T-cell (primary cell): ENCODE measurements around the gene MOCOS. TPM values are rescaled to one million over a fixed set of nuclear protein-coding genes. Genes with fewer than 3 reads are reported as not detected.

ENCODE experiments used
- ATAC-seq, 4 experiments: fragments of 200-7000 bp in 3 of 4; fragments of 150-1000 bp in 1 of 4; cut with Tn5 transposase; replicated peaks in 1 of 4; 1 replicate in 3 of 4; 2 replicates in 1 of 4; pipeline ENCODE4 v1.10.0; 2021; ENCODE audit warnings: moderate library complexity in 3 of 4, mild to moderate bottlenecking in 2 of 4, moderate number of reproducible peaks in 1 of 4
- CTCF ChIA-PET, 2 donors: fragments of 300-600 bp; sonication (Branson Sonifier 250); formaldehyde crosslinking; loops; one replicate each; lab custom pipeline; 2022; ENCODE audit warnings: antibody characterized with exemption in 2 of 2; lab: Charles Lee
- POLR2A ChIA-PET, 2 donors: fragments of 300-600 bp; sonication (Branson Sonifier 250); formaldehyde crosslinking; loops; one replicate each; lab custom pipeline; 2022; ENCODE audit warnings: antibody characterized with exemption in 2 of 2; lab: Charles Lee
- DNase-seq, 35 experiments: peaks; one replicate each; pipeline versions ENCODE4 v3.0.0 to v3.0.0-alpha.2; 2013 to 2023
- H3K27ac ChIP-seq: one replicate; pipeline ENCODE4 v1.5.1; 2013; ENCODE audit warnings: low read length
- H3K27me3 ChIP-seq, 2 experiments: replicated peaks in 1 of 2; 1 replicate in 1 of 2; 2 replicates in 1 of 2; pipeline versions ENCODE4 v1.6.1 to v1.7.0; 2013; ENCODE audit warnings: low read length in 1 of 2, mixed read lengths in 1 of 2; ENCODE audit not compliant: control insufficient read depth in 2 of 2, insufficient read depth in 2 of 2; ENCODE audit errors: extremely low read depth in 1 of 2
- H3K36me3 ChIP-seq, 2 donors: 1 replicate in 1 of 2; 2 replicates in 1 of 2; pipeline versions ENCODE4 v1.6.1 to v1.7.0; 2013; ENCODE audit warnings: low read length in 1 of 2; ENCODE audit not compliant: control insufficient read depth in 2 of 2, insufficient read depth in 1 of 2; ENCODE audit errors: extremely low read depth in 1 of 2
- H3K4me1 ChIP-seq, 2 experiments: 1 replicate in 1 of 2; 2 replicates in 1 of 2; pipeline versions ENCODE4 v1.6.1 to v1.7.0; 2013; ENCODE audit warnings: low read length in 2 of 2, mixed read lengths in 1 of 2; ENCODE audit not compliant: insufficient read depth in 2 of 2, control insufficient read depth in 1 of 2; ENCODE audit errors: extremely low read depth in 1 of 2
- H3K4me3 ChIP-seq, 2 donors: 1 replicate in 1 of 2; 2 replicates in 1 of 2; pipeline versions ENCODE4 v1.5.1 to v1.7.0; 2013; ENCODE audit warnings: mild to moderate bottlenecking in 2 of 2, low read length in 1 of 2, moderate library complexity in 1 of 2; ENCODE audit not compliant: control insufficient read depth in 1 of 2; ENCODE audit errors: extremely low read depth in 1 of 2
- H3K9me3 ChIP-seq: 2 replicates; pipeline ENCODE4 v1.7.0; 2013
- H3K27ac Mint-ChIP-seq, 2 donors: one replicate each; pipeline ENCODE4 v1.8.0; 2020 to 2021; ENCODE audit warnings: mild to moderate bottlenecking in 2 of 2, mixed read lengths in 2 of 2
- H3K27me3 Mint-ChIP-seq, 2 donors: one replicate each; pipeline ENCODE4 v1.8.0; 2021 to 2022; ENCODE audit warnings: mixed read lengths in 2 of 2
- H3K36me3 Mint-ChIP-seq: one replicate; pipeline ENCODE4 v1.8.0; 2021; ENCODE audit warnings: mixed read lengths
- H3K4me1 Mint-ChIP-seq, 3 donors: one replicate each; pipeline ENCODE4 v1.8.0; 2020 to 2022; ENCODE audit warnings: mixed read lengths in 3 of 3, mild to moderate bottlenecking in 1 of 3
- H3K4me3 Mint-ChIP-seq, 3 donors: one replicate each; pipeline ENCODE4 v1.8.0; 2020 to 2022; ENCODE audit warnings: mild to moderate bottlenecking in 3 of 3, mixed read lengths in 3 of 3, moderate library complexity in 3 of 3
- H3K9me3 Mint-ChIP-seq, 3 donors: one replicate each; pipeline ENCODE4 v1.8.0; 2020 to 2022; ENCODE audit warnings: mixed read lengths in 3 of 3
- WGBS: methylation state at CpG from one replicate; pipeline ENCODE4 v1.1.5; 2013; ENCODE audit warnings: missing lambda C conversion rate; ENCODE audit not compliant: insufficient coverage; 5-methylcytosine and 5-hydroxymethylcytosine counted together
- total RNA-seq, 35 experiments: library from RNA in 6 of 35; stranded (reverse) in 6 of 35; fragments of 120-200 nt in 1 of 35; gene quantifications; one replicate each; pipeline versions ENCODE4 v1.2.1 to v1.2.4 and lab custom pipeline; 2013 to 2026

MOCOS gene
- total RNA-seq, 5 donors from 2014 or later (not counting 1 experiment from before 2014, with no cell fraction given), result 0.05 to 0.47 (median 0.16) TPM

GRCh38 chr18:36281936-36282335 lies 94.6 kb downstream of the MOCOS start:
- H3K4me3 Mint-ChIP-seq, result no peak overlapping the region
- H3K27me3 ChIP-seq, result peaks cover 0 to 13% of the 10 kb centered on the region in 2 experiments
- H3K4me1 Mint-ChIP-seq, result peaks cover 2 to 5% (median 2%) of the 10 kb centered on the region in 3 donors
- H3K4me1 ChIP-seq, result no peaks in the 10 kb centered on the region
- H3K36me3 Mint-ChIP-seq, result no peaks in the 10 kb centered on the region
- no peak overlapping the region for H3K4me3 ChIP-seq
- WGBS, result no CpG with 5 or more reads among the region's 3 CpGs
- POLR2A ChIA-PET, result no interaction called here
- H3K27me3 Mint-ChIP-seq, result peaks cover 9 to 23% of the 10 kb centered on the region in 2 donors
- no peaks in the 10 kb centered on the region for H3K9me3 ChIP-seq
- H3K9me3 Mint-ChIP-seq, result no peaks in the 10 kb centered on the region
- ATAC-seq (no peak), DNase-seq (no peak)
- CTCF ChIA-PET, result interaction anchor here (0.6 to 8.9 kb wide), 9 partner anchors 17 to 265 kb away, joined by 3 to 88 read pairs (median 7); no protein-coding TSS in a partner anchor
- H3K36me3 ChIP-seq, result no peaks in the 10 kb centered on the region
- H3K27ac Mint-ChIP-seq, result no peak overlapping the region
- H3K27ac ChIP-seq, result no peak overlapping the region

DNA sequence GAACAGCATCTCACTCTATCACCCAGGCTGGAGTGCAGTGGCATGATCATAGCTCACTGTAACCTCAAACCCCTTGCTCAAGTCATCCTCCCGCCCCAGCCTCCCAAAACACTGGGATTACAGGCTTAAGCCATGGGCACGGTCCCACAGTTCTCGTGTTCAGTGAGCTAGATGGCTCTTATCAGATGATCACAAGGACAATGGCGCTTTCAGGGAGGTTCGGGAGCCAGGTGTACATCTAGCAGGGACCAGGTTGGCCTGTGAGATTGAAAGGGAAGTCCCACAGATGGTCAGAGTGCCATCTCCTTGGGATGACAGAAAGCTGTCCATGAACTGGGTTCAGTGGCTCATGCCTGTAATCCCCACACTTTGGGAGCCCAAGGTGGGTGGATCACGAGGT lies 96.2 kb downstream of the MOCOS start:
- Mint-ChIP-seq H3K4me3 (no peak overlapping the region), H3K9me3 (no peaks in the 10 kb centered on the region), H3K4me1 (peaks cover 2 to 5% (median 2%) of the 10 kb centered on the region in 3 donors), H3K27ac (no peak overlapping the region), H3K36me3 (no peaks in the 10 kb centered on the region), H3K27me3 (peaks cover 14 to 23% of the 10 kb centered on the region in 2 donors)
- DNase-seq (no peak), ATAC-seq (no peak)
- no peaks in the 10 kb centered on the region for H3K4me1 ChIP-seq
- no peaks in the 10 kb centered on the region for H3K36me3 ChIP-seq
- ChIA-PET CTCF (interaction anchor here (0.6 to 8.9 kb wide), 17 partner anchors 8 to 527 kb away, joined by 3 to 88 read pairs (median 6); no protein-coding TSS in a partner anchor), POLR2A (no interaction called here)
- H3K9me3 ChIP-seq, result no peaks in the 10 kb centered on the region
- 75% methylated on average over 5 of the region's 6 CpGs for WGBS
- peaks cover 0 to 18% of the 10 kb centered on the region in 2 experiments for H3K27me3 ChIP-seq
- H3K4me3 ChIP-seq, result no peak overlapping the region
- H3K27ac ChIP-seq, result no peak overlapping the region

GRCh38 chr18:36284268-36284667 lies 97.0 kb downstream of the MOCOS start:
- H3K27ac ChIP-seq, result no peak overlapping the region
- DNase-seq (peak in 1 of 35 experiments; percentile 2), ATAC-seq (no peak)
- CTCF ChIA-PET, result interaction anchor here (0.5 to 8.9 kb wide), 22 partner anchors 9 to 528 kb away, joined by 3 to 88 read pairs (median 4); no protein-coding TSS in a partner anchor
- no peaks in the 10 kb centered on the region for H3K9me3 ChIP-seq
- H3K27me3 Mint-ChIP-seq, result peaks cover 18 to 23% of the 10 kb centered on the region in 2 donors
- no peak overlapping the region for H3K27ac Mint-ChIP-seq
- peaks cover 0 to 4% (median 0%) of the 10 kb centered on the region in 3 donors for H3K9me3 Mint-ChIP-seq
- H3K4me1 Mint-ChIP-seq, result peaks cover 2 to 5% (median 2%) of the 10 kb centered on the region in 3 donors
- H3K36me3 ChIP-seq, result no peaks in the 10 kb centered on the region
- POLR2A ChIA-PET, result interaction anchor here in 1 of 2 donors (0.6 kb wide), 1 partner anchor 214 kb away, joined by 4 read pairs; no protein-coding TSS in a partner anchor
- no peaks in the 10 kb centered on the region for H3K4me1 ChIP-seq
- peaks cover 0 to 18% of the 10 kb centered on the region in 2 experiments for H3K27me3 ChIP-seq
- WGBS, result 63% methylated on average over 3 of the region's 4 CpGs
- no peak overlapping the region for H3K4me3 Mint-ChIP-seq
- H3K36me3 Mint-ChIP-seq, result no peaks in the 10 kb centered on the region
- no peak overlapping the region for H3K4me3 ChIP-seq

GRCh38 chr18:36284671-36285295 lies 97.5 kb downstream of the MOCOS start:
- Mint-ChIP-seq H3K27me3 (peaks cover 18 to 23% of the 10 kb centered on the region in 2 donors), H3K4me3 (no peak overlapping the region), H3K27ac (no peak overlapping the region), H3K9me3 (peaks cover 0 to 4% (median 0%) of the 10 kb centered on the region in 3 donors), H3K4me1 (peaks cover 2 to 5% (median 2%) of the 10 kb centered on the region in 3 donors), H3K36me3 (no peaks in the 10 kb centered on the region)
- 40% methylated on average over 1 of the region's 6 CpGs for WGBS
- POLR2A ChIA-PET, result interaction anchor here in 1 of 2 donors (0.6 kb wide), 1 partner anchor 215 kb away, joined by 4 read pairs; no protein-coding TSS in a partner anchor
- CTCF ChIA-PET, result interaction anchor here (0.5 to 8.9 kb wide), 20 partner anchors 8 to 528 kb away, joined by 3 to 88 read pairs (median 4); no protein-coding TSS in a partner anchor
- DNase-seq (peak in 24 of 35 experiments; percentile 8 to 79 (median 28)), ATAC-seq (peak in 3 of 4 experiments; percentile 48 to 62 (median 48))
- Histone ChIP-seq H3K4me3 (no peak overlapping the region), H3K27ac (no peak overlapping the region), H3K9me3 (no peaks in the 10 kb centered on the region), H3K36me3 (no peaks in the 10 kb centered on the region), H3K4me1 (no peaks in the 10 kb centered on the region), H3K27me3 (peaks cover 0 to 18% of the 10 kb centered on the region in 2 experiments)

DNA sequence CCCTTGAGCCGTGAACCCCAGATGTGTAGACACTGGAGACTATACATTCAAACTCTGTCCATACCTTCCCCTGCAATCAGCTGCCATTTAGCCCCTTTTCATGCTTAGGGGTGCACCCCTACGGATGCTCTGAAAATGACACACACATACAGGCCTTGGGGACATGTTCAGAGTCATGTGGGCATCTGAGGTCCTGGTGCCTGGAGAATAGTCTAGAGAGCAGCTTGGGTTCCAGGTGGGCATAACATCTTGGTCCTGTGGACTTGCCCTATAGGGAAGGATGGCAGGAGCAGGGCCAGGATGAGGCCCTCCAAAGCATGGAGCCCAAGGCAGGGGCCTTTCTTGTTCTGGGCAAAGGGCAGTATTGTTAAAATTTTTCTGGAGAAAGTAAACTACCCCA lies 100.4 kb downstream of the MOCOS start:
- H3K4me1 Mint-ChIP-seq, result peaks cover 2 to 5% (median 2%) of the 10 kb centered on the region in 3 donors
- H3K27me3 Mint-ChIP-seq, result peaks cover 15 to 22% of the 10 kb centered on the region in 2 donors
- Histone ChIP-seq H3K27me3 (peaks cover 0 to 21% of the 10 kb centered on the region in 2 experiments), H3K9me3 (no peaks in the 10 kb centered on the region), H3K36me3 (no peaks in the 10 kb centered on the region), H3K4me3 (no peak overlapping the region), H3K27ac (no peak overlapping the region), H3K4me1 (no peaks in the 10 kb centered on the region)
- H3K9me3 Mint-ChIP-seq, result peaks cover 0 to 4% (median 0%) of the 10 kb centered on the region in 3 donors
- H3K36me3 Mint-ChIP-seq, result no peaks in the 10 kb centered on the region
- DNase-seq, result no peak
- H3K4me3 Mint-ChIP-seq, result no peak overlapping the region
- no peak for ATAC-seq
- ChIA-PET POLR2A (no interaction called here), CTCF (interaction anchor here (0.7 to 5.4 kb wide), 4 partner anchors 192 to 947 kb away, joined by 3 to 42 read pairs (median 7); no protein-coding TSS in a partner anchor)
- WGBS, result 50% methylated on average over 1 of the region's 2 CpGs
- H3K27ac Mint-ChIP-seq, result no peak overlapping the region

- CTCF ChIA-PET, result no interaction called here
- H3K36me3 Mint-ChIP-seq, result no peaks in the 10 kb centered on the region
- peaks cover 2 to 5% (median 2%) of the 10 kb centered on the region in 3 donors for H3K4me1 Mint-ChIP-seq
- H3K9me3 Mint-ChIP-seq, result peaks cover 0 to 4% (median 0%) of the 10 kb centered on the region in 3 donors
- Histone ChIP-seq H3K27ac (no peak overlapping the region), H3K36me3 (no peaks in the 10 kb centered on the region), H3K27me3 (peaks cover 2 to 17% of the 10 kb centered on the region in 2 experiments), H3K4me3 (no peak overlapping the region), H3K9me3 (no peaks in the 10 kb centered on the region), H3K4me1 (no peaks in the 10 kb centered on the region)
- no peak overlapping the region for H3K27ac Mint-ChIP-seq
- ATAC-seq, result no peak
- POLR2A ChIA-PET, result no interaction called here
- peaks cover 13 to 22% of the 10 kb centered on the region in 2 donors for H3K27me3 Mint-ChIP-seq
- no peak overlapping the region for H3K4me3 Mint-ChIP-seq
- no peak for DNase-seq
These were observed 101.4 kb downstream of the MOCOS start for GRCh38 chr18:36288689-36289088.
